ENCODE data around the gene KHK.

KHK gene

DNA sequence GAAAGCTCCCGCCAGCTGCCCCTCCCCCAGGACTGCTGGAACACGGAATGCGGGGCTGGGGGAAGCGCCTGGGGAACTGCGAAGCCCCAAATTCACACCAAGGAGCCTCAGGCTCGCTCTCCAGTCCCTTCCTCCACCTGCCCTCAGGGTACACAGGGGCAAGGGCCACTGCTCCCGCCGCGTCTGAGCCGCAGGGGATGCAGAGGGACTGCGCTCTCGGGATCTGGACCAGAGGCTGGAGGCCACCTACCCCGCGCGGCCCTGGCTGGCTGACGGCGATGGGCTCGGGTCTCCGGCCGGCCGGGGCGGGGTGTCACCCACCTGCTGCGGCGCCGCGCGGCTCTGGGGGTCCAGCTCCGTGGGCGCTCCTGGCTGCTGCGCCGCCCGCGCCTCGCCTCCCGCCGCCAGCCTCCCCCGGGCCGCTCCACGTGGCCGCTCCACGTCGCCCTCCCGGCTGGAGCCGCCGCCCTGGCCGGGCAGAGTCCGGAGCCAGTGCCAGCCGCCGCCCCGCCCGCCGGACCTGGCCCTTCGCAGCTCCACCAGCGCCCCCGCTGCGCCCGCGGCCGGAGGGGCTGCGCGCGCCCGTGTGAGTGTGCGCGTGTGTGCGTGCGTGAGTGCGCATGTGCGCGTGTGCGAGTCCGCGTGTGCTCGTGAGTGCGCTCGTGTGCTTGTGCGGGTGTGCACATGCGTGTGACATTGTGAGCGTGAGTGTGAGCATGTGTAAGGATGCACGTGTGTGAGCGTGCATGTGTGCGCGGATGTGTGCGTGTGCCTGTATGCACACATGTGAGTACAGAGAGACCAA lies 32.2 kb downstream of the KHK start, which contains the start of gene CGREF1 (continued):
- TF ChIP-seq ZIC2 (tag by site-specific recombination; IDR thresholded peaks at IDR 0.05) = peak; percentile 63; the same call in 1 of the 2 replicates
- TF ChIP-seq ZNF174 (tag by site-specific recombination; IDR thresholded peaks at IDR 0.05) = no peak
- no peak for TF ChIP-seq ZNF629 (tag by site-specific recombination; IDR thresholded peaks at IDR 0.05)
- no peak for TF ChIP-seq ZNF585B (tag by site-specific recombination; IDR thresholded peaks at IDR 0.05)
- TF ChIP-seq ZNF112 (tag by site-specific recombination; IDR thresholded peaks at IDR 0.05) = no peak
- no peak for TF ChIP-seq ZSCAN30 (tag by site-specific recombination; IDR thresholded peaks at IDR 0.05)
- no peak for TF ChIP-seq ZFP69B (tag by site-specific recombination; IDR thresholded peaks at IDR 0.05)
- no peak for TF ChIP-seq GFI1B (tag by site-specific recombination; IDR thresholded peaks at IDR 0.05)
- TF ChIP-seq SCRT1 (tag by site-specific recombination; IDR thresholded peaks at IDR 0.05; ENCODE audit: borderline replicate concordance) = no peak
- TF ChIP-seq WT1 (tag by site-specific recombination; IDR thresholded peaks at IDR 0.05) = no peak
- no peak for TF ChIP-seq ZNF792 (tag by site-specific recombination; IDR thresholded peaks at IDR 0.05)
- TF ChIP-seq ZNF184 (tag by site-specific recombination; IDR thresholded peaks at IDR 0.05) = no peak
- TF ChIP-seq ZNF366 (tag by site-specific recombination; conservative IDR thresholded peaks at IDR 0.05) = no peak
- peak; percentile 15; the same call in 1 of the 2 replicates for TF ChIP-seq ZBTB17 (tag by site-specific recombination; IDR thresholded peaks at IDR 0.05)
- TF ChIP-seq, protein P1, sequence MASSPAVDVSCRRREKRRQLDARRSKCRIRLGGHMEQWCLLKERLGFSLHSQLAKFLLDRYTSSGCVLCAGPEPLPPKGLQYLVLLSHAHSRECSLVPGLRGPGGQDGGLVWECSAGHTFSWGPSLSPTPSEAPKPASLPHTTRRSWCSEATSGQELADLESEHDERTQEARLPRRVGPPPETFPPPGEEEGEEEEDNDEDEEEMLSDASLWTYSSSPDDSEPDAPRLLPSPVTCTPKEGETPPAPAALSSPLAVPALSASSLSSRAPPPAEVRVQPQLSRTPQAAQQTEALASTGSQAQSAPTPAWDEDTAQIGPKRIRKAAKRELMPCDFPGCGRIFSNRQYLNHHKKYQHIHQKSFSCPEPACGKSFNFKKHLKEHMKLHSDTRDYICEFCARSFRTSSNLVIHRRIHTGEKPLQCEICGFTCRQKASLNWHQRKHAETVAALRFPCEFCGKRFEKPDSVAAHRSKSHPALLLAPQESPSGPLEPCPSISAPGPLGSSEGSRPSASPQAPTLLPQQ (tag by site-specific recombination; IDR thresholded peaks at IDR 0.05) = no peak
- TF ChIP-seq ZNF211 (tag by site-specific recombination; IDR thresholded peaks at IDR 0.05; ENCODE audit: low read depth) = no peak
- no peak for TF ChIP-seq KLF9 (tag by site-specific recombination; IDR thresholded peaks at IDR 0.05; ENCODE audit: low read depth)
- TF ChIP-seq ZNF140 (tag by site-specific recombination; IDR thresholded peaks at IDR 0.05) = no peak
- TF ChIP-seq, protein P2, sequence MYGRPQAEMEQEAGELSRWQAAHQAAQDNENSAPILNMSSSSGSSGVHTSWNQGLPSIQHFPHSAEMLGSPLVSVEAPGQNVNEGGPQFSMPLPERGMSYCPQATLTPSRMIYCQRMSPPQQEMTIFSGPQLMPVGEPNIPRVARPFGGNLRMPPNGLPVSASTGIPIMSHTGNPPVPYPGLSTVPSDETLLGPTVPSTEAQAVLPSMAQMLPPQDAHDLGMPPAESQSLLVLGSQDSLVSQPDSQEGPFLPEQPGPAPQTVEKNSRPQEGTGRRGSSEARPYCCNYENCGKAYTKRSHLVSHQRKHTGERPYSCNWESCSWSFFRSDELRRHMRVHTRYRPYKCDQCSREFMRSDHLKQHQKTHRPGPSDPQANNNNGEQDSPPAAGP (tag by site-specific recombination; IDR thresholded peaks at IDR 0.05) = no peak
- TF ChIP-seq, protein P3, sequence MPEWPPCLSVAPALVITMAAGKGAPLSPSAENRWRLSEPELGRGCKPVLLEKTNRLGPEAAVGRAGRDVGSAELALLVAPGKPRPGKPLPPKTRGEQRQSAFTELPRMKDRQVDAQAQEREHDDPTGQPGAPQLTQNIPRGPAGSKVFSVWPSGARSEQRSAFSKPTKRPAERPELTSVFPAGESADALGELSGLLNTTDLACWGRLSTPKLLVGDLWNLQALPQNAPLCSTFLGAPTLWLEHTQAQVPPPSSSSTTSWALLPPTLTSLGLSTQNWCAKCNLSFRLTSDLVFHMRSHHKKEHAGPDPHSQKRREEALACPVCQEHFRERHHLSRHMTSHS (tag by site-specific recombination; IDR thresholded peaks at IDR 0.05) = no peak
- TF ChIP-seq ZNF350 (tag by site-specific recombination; IDR thresholded peaks at IDR 0.05) = no peak
- peak; percentile 16; the same call in 1 of the 2 replicates for TF ChIP-seq ZNF600 (tag by site-specific recombination; IDR thresholded peaks at IDR 0.05)
- TF ChIP-seq ZFP3 (tag by site-specific recombination; IDR thresholded peaks at IDR 0.05; ENCODE audit: low read depth) = no peak
- TF ChIP-seq, protein P4, sequence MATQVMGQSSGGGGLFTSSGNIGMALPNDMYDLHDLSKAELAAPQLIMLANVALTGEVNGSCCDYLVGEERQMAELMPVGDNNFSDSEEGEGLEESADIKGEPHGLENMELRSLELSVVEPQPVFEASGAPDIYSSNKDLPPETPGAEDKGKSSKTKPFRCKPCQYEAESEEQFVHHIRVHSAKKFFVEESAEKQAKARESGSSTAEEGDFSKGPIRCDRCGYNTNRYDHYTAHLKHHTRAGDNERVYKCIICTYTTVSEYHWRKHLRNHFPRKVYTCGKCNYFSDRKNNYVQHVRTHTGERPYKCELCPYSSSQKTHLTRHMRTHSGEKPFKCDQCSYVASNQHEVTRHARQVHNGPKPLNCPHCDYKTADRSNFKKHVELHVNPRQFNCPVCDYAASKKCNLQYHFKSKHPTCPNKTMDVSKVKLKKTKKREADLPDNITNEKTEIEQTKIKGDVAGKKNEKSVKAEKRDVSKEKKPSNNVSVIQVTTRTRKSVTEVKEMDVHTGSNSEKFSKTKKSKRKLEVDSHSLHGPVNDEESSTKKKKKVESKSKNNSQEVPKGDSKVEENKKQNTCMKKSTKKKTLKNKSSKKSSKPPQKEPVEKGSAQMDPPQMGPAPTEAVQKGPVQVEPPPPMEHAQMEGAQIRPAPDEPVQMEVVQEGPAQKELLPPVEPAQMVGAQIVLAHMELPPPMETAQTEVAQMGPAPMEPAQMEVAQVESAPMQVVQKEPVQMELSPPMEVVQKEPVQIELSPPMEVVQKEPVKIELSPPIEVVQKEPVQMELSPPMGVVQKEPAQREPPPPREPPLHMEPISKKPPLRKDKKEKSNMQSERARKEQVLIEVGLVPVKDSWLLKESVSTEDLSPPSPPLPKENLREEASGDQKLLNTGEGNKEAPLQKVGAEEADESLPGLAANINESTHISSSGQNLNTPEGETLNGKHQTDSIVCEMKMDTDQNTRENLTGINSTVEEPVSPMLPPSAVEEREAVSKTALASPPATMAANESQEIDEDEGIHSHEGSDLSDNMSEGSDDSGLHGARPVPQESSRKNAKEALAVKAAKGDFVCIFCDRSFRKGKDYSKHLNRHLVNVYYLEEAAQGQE (tag by site-specific recombination; IDR thresholded peaks at IDR 0.05) = no peak
- TF ChIP-seq ZNF785 (tag by site-specific recombination; IDR thresholded peaks at IDR 0.05) = no peak
- 0 out of 2 replicates have a peak, but pooled peaks have one; percentile 27 for TF ChIP-seq ZNF391 (tag by site-specific recombination; IDR thresholded peaks at IDR 0.05; ENCODE audit: borderline replicate concordance, low read depth)
- TF ChIP-seq, protein P5, sequence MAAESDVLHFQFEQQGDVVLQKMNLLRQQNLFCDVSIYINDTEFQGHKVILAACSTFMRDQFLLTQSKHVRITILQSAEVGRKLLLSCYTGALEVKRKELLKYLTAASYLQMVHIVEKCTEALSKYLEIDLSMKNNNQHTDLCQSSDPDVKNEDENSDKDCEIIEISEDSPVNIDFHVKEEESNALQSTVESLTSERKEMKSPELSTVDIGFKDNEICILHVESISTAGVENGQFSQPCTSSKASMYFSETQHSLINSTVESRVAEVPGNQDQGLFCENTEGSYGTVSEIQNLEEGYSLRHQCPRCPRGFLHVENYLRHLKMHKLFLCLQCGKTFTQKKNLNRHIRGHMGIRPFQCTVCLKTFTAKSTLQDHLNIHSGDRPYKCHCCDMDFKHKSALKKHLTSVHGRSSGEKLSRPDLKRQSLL (tag by site-specific recombination; IDR thresholded peaks at IDR 0.05) = no peak
- TF ChIP-seq, protein P6, sequence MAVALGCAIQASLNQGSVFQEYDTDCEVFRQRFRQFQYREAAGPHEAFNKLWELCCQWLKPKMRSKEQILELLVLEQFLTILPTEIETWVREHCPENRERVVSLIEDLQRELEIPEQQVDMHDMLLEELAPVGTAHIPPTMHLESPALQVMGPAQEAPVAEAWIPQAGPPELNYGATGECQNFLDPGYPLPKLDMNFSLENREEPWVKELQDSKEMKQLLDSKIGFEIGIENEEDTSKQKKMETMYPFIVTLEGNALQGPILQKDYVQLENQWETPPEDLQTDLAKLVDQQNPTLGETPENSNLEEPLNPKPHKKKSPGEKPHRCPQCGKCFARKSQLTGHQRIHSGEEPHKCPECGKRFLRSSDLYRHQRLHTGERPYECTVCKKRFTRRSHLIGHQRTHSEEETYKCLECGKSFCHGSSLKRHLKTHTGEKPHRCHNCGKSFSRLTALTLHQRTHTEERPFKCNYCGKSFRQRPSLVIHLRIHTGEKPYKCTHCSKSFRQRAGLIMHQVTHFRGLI (tag by site-specific recombination; IDR thresholded peaks at IDR 0.05) = no peak
- no peak for TF ChIP-seq ZNF530 (tag by site-specific recombination; IDR thresholded peaks at IDR 0.05; ENCODE audit: low read depth)
- no peak for TF ChIP-seq MZF1 (tag by site-specific recombination; IDR thresholded peaks at IDR 0.05; ENCODE audit: borderline replicate concordance)
- TF ChIP-seq ZNF621 (tag by site-specific recombination; IDR thresholded peaks at IDR 0.05) = no peak
